GM08714 (cell line): Measurements from ENCODE around the gene CAMTA2.

Experiments
- H3K4me3 ChIP-seq: fragments of 200-500 bp; sonication (Bioruptor generic); 2 replicates; pipeline ENCODE4 v1.5.1; 2014; ENCODE audit warnings: mild to moderate bottlenecking, low read length, inconsistent platforms
- ZNF274 ChIP-seq: IDR thresholded peaks from 2 replicates; pipeline ENCODE4 v1.6.1; 2012; ENCODE audit warnings: mild to moderate bottlenecking, low read depth, low read length

The CAMTA2 gene

GRCh38 chr17:4986403-4986802, 1.1 kb downstream of the CAMTA2 start:
- H3K4me3 ChIP-seq = peak overlapping the region; percentile 75; the same call in 1 of the 2 replicates
- TF ChIP-seq ZNF274 = no peak

GRCh38 chr17:4982305-4982704, 5.2 kb downstream of the CAMTA2 start:
- TF ChIP-seq ZNF274 = no peak
- H3K4me3 ChIP-seq = no peak overlapping the region

GRCh38 chr17:4980644-4981216, 6.7 kb downstream of the CAMTA2 start:
- no peak overlapping the region for H3K4me3 ChIP-seq
- no peak for TF ChIP-seq ZNF274

- no peak overlapping the region for H3K4me3 ChIP-seq
- no peak for TF ChIP-seq ZNF274
Observed at GRCh38 chr17:4978726-4979125, 8.7 kb downstream of the CAMTA2 start.

- H3K4me3 ChIP-seq = no peak overlapping the region
- TF ChIP-seq ZNF274 = no peak
Observed at GRCh38 chr17:4974115-4974670, 13.3 kb downstream of the CAMTA2 start.

- TF ChIP-seq ZNF274 = no peak
- H3K4me3 ChIP-seq = no peak overlapping the region
Observed at GRCh38 chr17:4973256-4974114, 14.0 kb downstream of the CAMTA2 start.

GRCh38 chr17:4972752-4973151, 14.7 kb downstream of the CAMTA2 start:
- TF ChIP-seq ZNF274 = no peak
- no peak overlapping the region for H3K4me3 ChIP-seq

GRCh38 chr17:4972322-4972721, 15.2 kb downstream of the CAMTA2 start:
- no peak overlapping the region for H3K4me3 ChIP-seq

GRCh38 chr17:4971826-4972225, 15.6 kb downstream of the CAMTA2 start:
- no peak for TF ChIP-seq ZNF274
- H3K4me3 ChIP-seq = no peak overlapping the region

More at GRCh38 chr17:4972322-4972721, 15.2 kb downstream of the CAMTA2 start:
- TF ChIP-seq ZNF274 = no peak

- no peak for TF ChIP-seq ZNF274
- H3K4me3 ChIP-seq = no peak overlapping the region
Observed at GRCh38 chr17:4970273-4970672, 17.2 kb downstream of the CAMTA2 start.

- TF ChIP-seq ZNF274 = no peak
- no peak overlapping the region for H3K4me3 ChIP-seq
Observed at GRCh38 chr17:4969551-4970173, 17.8 kb downstream of the CAMTA2 start.

GRCh38 chr17:4969047-4969550, 18.4 kb downstream of the CAMTA2 start:
- no peak for TF ChIP-seq ZNF274
- no peak overlapping the region; the same call in 1 of the 2 replicates for H3K4me3 ChIP-seq

GRCh38 chr17:4968486-4969046, 18.9 kb downstream of the CAMTA2 start:
- H3K4me3 ChIP-seq = peak overlapping the region; percentile 67; the same call in 1 of the 2 replicates
- TF ChIP-seq ZNF274 = no peak
